Astrocyte (in vitro differentiated cells and primary cell): ENCODE data around the gene COPS7A. TPM values are rescaled to one million over a fixed set of nuclear protein-coding genes. Genes with fewer than 3 reads are reported as not detected.
"Not testable (repeated sequence)": the region's sequence is repeated elsewhere in the genome, so short reads cannot be mapped to it uniquely, and the experiment has no call there.

ENCODE experiments used
- DNase-seq: peaks from one replicate; pipeline ENCODE4 v3.0.0-alpha.2; 2010; ENCODE audit warnings: low read depth
- FAIRE-seq: peaks from 2 replicates; lab custom pipeline; 2011; peaks lifted over from hg19 to GRCh38; lab: Jason Lieb, UNC
- H2AFZ ChIP-seq: 2 replicates; pipeline ENCODE4 v1.6.0; 2012; ENCODE audit warnings: low read depth, low read length, inconsistent platforms
- H3K27ac ChIP-seq: 2 replicates; pipeline ENCODE4 v1.5.1; 2011; ENCODE audit warnings: low read depth, low read length, inconsistent platforms
- H3K27me3 ChIP-seq: 2 replicates; pipeline ENCODE4 v1.6.0; 2011; ENCODE audit warnings: low read length, inconsistent platforms; ENCODE audit not compliant: insufficient read depth
- H3K36me3 ChIP-seq: 2 replicates; pipeline ENCODE4 v1.5.1; 2011; ENCODE audit warnings: low read length, inconsistent platforms; ENCODE audit not compliant: insufficient read depth
- H3K4me1 ChIP-seq: 2 replicates; pipeline ENCODE4 v1.5.1; 2011; ENCODE audit warnings: low read length, inconsistent platforms; ENCODE audit not compliant: insufficient read depth
- H3K4me2 ChIP-seq: 2 replicates; pipeline ENCODE4 v1.6.0; 2012; ENCODE audit warnings: low read length, inconsistent platforms
- H3K4me3 ChIP-seq: 2 replicates; pipeline ENCODE4 v1.5.1; 2011; ENCODE audit warnings: low read depth, mild to moderate bottlenecking, low read length, inconsistent platforms; ENCODE audit not compliant: insufficient read depth
- H3K79me2 ChIP-seq: 2 replicates; pipeline ENCODE4 v1.6.0; 2012; ENCODE audit warnings: mild to moderate bottlenecking, low read length, inconsistent platforms; ENCODE audit not compliant: insufficient read depth
- H3K9ac ChIP-seq: 2 replicates; pipeline ENCODE4 v1.6.0; 2012; ENCODE audit warnings: mild to moderate bottlenecking, low read length, inconsistent platforms
- H3K9me3 ChIP-seq: 2 replicates; pipeline ENCODE4 v1.5.1; 2012; ENCODE audit warnings: low read depth, mild to moderate bottlenecking, low read length, inconsistent platforms; ENCODE audit not compliant: insufficient read depth
- H4K20me1 ChIP-seq: 2 replicates; pipeline ENCODE4 v1.6.0; 2012; ENCODE audit warnings: low read length, inconsistent platforms; ENCODE audit not compliant: insufficient read depth
- H3K27ac Mint-ChIP-seq: one replicate; pipeline ENCODE4 v1.8.0; 2021; ENCODE audit warnings: mild to moderate bottlenecking, mixed read lengths; ENCODE audit not compliant: unreplicated experiment
- H3K27me3 Mint-ChIP-seq: one replicate; pipeline ENCODE4 v1.8.0; 2021; ENCODE audit warnings: low read depth, mixed read lengths; ENCODE audit not compliant: unreplicated experiment
- H3K36me3 Mint-ChIP-seq: one replicate; pipeline ENCODE4 v1.8.0; 2021; ENCODE audit warnings: low read depth, mixed read lengths; ENCODE audit not compliant: unreplicated experiment
- H3K4me1 Mint-ChIP-seq: one replicate; pipeline ENCODE4 v1.8.0; 2021; ENCODE audit warnings: low read depth, mixed read lengths; ENCODE audit not compliant: unreplicated experiment
- H3K4me3 Mint-ChIP-seq: one replicate; pipeline ENCODE4 v1.8.0; 2021; ENCODE audit warnings: mild to moderate bottlenecking, moderate library complexity, mixed read lengths; ENCODE audit not compliant: unreplicated experiment
- H3K9me3 Mint-ChIP-seq: one replicate; pipeline ENCODE4 v1.8.0; 2021; ENCODE audit warnings: mild to moderate bottlenecking, mixed read lengths; ENCODE audit not compliant: unreplicated experiment
- EZH2 ChIP-seq: IDR thresholded peaks from 2 replicates; pipeline ENCODE4 v1.6.1; 2012; ENCODE audit warnings: mild to moderate bottlenecking, low read length, inconsistent platforms; ENCODE audit not compliant: insufficient read depth
- total RNA-seq: library from RNA; stranded (reverse); gene quantifications from 2 replicates; pipeline ENCODE4 v1.2.1, GENCODE V29; 2021
- TF ChIP-seq, protein P1 (sequence below): IDR thresholded peaks from 2 replicates; pipeline ENCODE4 v1.5.1; 2011; ENCODE audit warnings: low read depth, mild to moderate bottlenecking, inconsistent platforms, low read length, moderate library complexity; ENCODE audit not compliant: insufficient read depth

COPS7A gene
- total RNA-seq, 1 donor from 2014 or later: 47.3 TPM

DNA sequence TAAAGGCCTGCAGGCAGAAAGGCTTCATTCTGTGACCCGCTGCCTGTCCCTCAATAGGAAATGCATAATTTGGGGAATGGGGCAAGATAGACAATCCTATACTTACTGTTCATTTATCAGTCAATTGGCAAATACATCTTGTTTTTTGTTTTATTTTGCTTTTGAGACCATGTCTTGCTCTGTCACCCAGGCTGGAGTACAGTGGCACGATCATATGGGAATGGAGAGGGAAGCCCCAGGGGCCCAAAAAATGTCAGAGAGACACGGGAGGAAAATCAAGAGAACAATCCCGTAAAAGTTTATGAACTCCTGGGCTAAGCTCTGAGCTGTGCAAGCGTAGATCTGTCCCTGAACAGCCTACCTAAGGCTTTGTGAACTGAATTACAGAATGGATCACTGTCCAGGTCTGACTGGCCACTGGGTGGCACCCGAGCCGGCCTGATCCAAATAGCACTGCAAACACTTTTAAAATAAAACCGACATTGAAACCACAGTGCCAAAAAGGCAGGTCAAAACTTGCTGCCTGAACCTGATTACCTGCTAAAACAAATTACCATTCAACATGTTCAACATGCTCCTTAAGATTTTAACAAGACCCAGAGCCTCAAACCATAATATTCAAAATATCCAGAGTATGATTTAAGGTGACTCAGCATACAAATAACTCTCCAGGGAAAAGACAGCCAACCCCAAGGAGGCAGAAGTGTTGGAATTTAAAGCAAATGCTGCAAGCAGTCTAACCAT, 11.8 kb downstream of the COPS7A start:
- Histone ChIP-seq H2AFZ (no peak overlapping the region), H3K27me3 (no peaks in the 10 kb centered on the region), H3K9ac (no peak overlapping the region), H3K27ac (no peak overlapping the region), H3K36me3 (peaks cover 12% of the 10 kb centered on the region), H3K4me2 (peak overlapping the region; percentile 57), H3K4me3 (no peak overlapping the region), H3K79me2 (no peaks in the 10 kb centered on the region), H4K20me1 (peaks cover 3% of the 10 kb centered on the region), H3K9me3 (no peaks in the 10 kb centered on the region), H3K4me1 (no peaks in the 10 kb centered on the region)
- peak; percentile 59 for FAIRE-seq
- H3K36me3 Mint-ChIP-seq: peaks cover 8% of the 10 kb centered on the region
- H3K27ac Mint-ChIP-seq: peak overlapping the region; percentile 86
- peak; percentile 39 for DNase-seq
- no peaks in the 10 kb centered on the region for H3K27me3 Mint-ChIP-seq
- peaks cover 2% of the 10 kb centered on the region for H3K4me1 Mint-ChIP-seq
- H3K9me3 Mint-ChIP-seq: no peaks in the 10 kb centered on the region
- TF ChIP-seq, protein P1, sequence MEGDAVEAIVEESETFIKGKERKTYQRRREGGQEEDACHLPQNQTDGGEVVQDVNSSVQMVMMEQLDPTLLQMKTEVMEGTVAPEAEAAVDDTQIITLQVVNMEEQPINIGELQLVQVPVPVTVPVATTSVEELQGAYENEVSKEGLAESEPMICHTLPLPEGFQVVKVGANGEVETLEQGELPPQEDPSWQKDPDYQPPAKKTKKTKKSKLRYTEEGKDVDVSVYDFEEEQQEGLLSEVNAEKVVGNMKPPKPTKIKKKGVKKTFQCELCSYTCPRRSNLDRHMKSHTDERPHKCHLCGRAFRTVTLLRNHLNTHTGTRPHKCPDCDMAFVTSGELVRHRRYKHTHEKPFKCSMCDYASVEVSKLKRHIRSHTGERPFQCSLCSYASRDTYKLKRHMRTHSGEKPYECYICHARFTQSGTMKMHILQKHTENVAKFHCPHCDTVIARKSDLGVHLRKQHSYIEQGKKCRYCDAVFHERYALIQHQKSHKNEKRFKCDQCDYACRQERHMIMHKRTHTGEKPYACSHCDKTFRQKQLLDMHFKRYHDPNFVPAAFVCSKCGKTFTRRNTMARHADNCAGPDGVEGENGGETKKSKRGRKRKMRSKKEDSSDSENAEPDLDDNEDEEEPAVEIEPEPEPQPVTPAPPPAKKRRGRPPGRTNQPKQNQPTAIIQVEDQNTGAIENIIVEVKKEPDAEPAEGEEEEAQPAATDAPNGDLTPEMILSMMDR: peak; percentile 70
- no peak for TF ChIP-seq EZH2
- no peak overlapping the region for H3K4me3 Mint-ChIP-seq

DNA sequence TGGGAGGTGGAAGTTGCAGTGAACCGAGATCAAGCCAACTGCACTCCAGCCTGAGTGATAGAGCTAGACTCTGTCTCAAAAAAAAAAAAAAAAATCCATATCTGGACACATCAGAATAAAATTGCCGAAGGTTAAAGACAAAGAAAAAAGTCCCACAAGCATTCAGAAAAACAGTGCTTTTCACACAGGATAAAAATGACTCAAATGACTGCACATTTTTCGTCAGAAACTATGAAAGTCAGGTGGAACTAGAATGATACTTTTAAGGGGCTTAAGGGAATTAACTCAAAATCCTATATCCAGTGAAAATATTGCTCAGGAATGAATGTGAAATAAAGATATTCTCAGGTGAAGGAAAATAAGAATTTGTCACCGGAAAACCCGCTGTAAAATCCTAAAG, 12.9 kb downstream of the COPS7A start:
- no peak overlapping the region for H3K4me3 Mint-ChIP-seq
- no peaks in the 10 kb centered on the region for H3K9me3 Mint-ChIP-seq
- peaks cover 2% of the 10 kb centered on the region for H3K4me1 Mint-ChIP-seq
- TF ChIP-seq, protein P1: no peak
- no peak for TF ChIP-seq EZH2
- H4K20me1 ChIP-seq: peaks cover 3% of the 10 kb centered on the region
- H3K9ac ChIP-seq: no peak overlapping the region
- no peaks in the 10 kb centered on the region for H3K27me3 Mint-ChIP-seq
- H3K27ac ChIP-seq: no peak overlapping the region
- no peaks in the 10 kb centered on the region for H3K9me3 ChIP-seq
- H3K27ac Mint-ChIP-seq: no peak overlapping the region
- FAIRE-seq: no peak
- no peak overlapping the region for H2AFZ ChIP-seq
- H3K4me2 ChIP-seq: no peak overlapping the region
- peaks cover 4% of the 10 kb centered on the region for H3K36me3 Mint-ChIP-seq
- no peaks in the 10 kb centered on the region for H3K79me2 ChIP-seq
- no peaks in the 10 kb centered on the region for H3K4me1 ChIP-seq
- no peak for DNase-seq
- no peaks in the 10 kb centered on the region for H3K27me3 ChIP-seq
- H3K36me3 ChIP-seq: peaks cover under 1% of the 10 kb centered on the region
- no peak overlapping the region for H3K4me3 ChIP-seq

DNA sequence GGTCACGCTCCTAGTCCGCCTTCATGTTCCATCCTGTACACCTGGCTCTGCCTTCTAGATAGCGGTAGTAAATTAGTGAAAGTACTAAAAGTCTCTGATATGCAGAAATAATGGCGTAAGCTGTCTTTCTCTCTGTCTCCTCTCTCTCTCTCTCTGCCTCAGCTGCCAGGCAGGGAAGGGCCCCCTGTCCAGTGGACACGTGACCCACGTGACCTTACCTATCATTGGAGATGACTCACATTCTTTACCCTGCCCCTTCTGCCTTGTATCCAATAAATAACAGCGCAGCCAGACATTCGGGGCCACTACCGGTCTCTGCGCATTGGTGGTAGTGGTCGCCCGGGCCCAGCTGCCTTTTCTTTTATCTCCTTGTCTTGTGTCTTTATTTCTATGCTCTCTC, 18.2 kb downstream of the COPS7A start:
- peaks cover 13% of the 10 kb centered on the region for H3K4me1 Mint-ChIP-seq
- H3K4me1 ChIP-seq, H3K4me3 ChIP-seq, H3K9me3 Mint-ChIP-seq, H3K79me2 ChIP-seq, H3K27me3 Mint-ChIP-seq, H4K20me1 ChIP-seq, H2AFZ ChIP-seq, H3K27ac Mint-ChIP-seq, H3K27ac ChIP-seq, H3K36me3 ChIP-seq, H3K9me3 ChIP-seq, FAIRE-seq, H3K27me3 ChIP-seq, H3K4me2 ChIP-seq, H3K9ac ChIP-seq, DNase-seq: not testable (repeated sequence)
- H3K4me3 Mint-ChIP-seq: peak overlapping the region; percentile 54
- peaks cover 19% of the 10 kb centered on the region for H3K36me3 Mint-ChIP-seq
